ENCODE results near the gene OTOL1.
A peak's percentile ranks its signal among the peaks of the same experiment; 100 is the strongest.
"Not testable (repeated sequence)": the region's sequence is repeated elsewhere in the genome, so short reads cannot be mapped to it uniquely, and the experiment has no call there.

The OTOL1 gene

GRCh38 chr3:161496508-161496907 is at the start of gene OTOL1:
Gene OTOL1 (plus strand): TSS chr3:161496808. CDS start chr3:161496808, 0 bp downstream.
- DNase-seq, result no peak

- DNase-seq, result no peak
Observed at GRCh38 chr3:161449785-161450184, 46.8 kb upstream of the OTOL1 start.

- DNase-seq, result no peak
Observed at GRCh38 chr3:161452179-161452578, 44.4 kb upstream of the OTOL1 start.

GRCh38 chr3:161454615-161455014 is 42.0 kb upstream of the OTOL1 start:
- no peak for DNase-seq

GRCh38 chr3:161455962-161456361 is 40.6 kb upstream of the OTOL1 start:
- DNase-seq, result no peak

GRCh38 chr3:161462138-161462537 is 34.5 kb upstream of the OTOL1 start:
- no peak for DNase-seq

GRCh38 chr3:161471211-161471610 is 25.4 kb upstream of the OTOL1 start:
- no peak for DNase-seq

- DNase-seq, result no peak
Observed at GRCh38 chr3:161474139-161474538, 22.5 kb upstream of the OTOL1 start.

- no peak for DNase-seq
Observed at GRCh38 chr3:161474741-161475140, 21.9 kb upstream of the OTOL1 start.

GRCh38 chr3:161475206-161475605 is 21.4 kb upstream of the OTOL1 start:
- no peak for DNase-seq

- DNase-seq, result no peak
Observed at GRCh38 chr3:161475905-161476304, 20.7 kb upstream of the OTOL1 start.

- DNase-seq, result no peak
Observed at GRCh38 chr3:161484226-161484625, 12.4 kb upstream of the OTOL1 start.

GRCh38 chr3:161488284-161488683 is 8.3 kb upstream of the OTOL1 start:
- not testable (repeated sequence) for DNase-seq

- no peak for DNase-seq
Observed at GRCh38 chr3:161489395-161489794, 7.2 kb upstream of the OTOL1 start.

- not testable (repeated sequence) for DNase-seq
Observed at GRCh38 chr3:161490845-161491244, 5.8 kb upstream of the OTOL1 start.

- DNase-seq, result no peak
Observed at GRCh38 chr3:161498259-161498921, 1.8 kb downstream of the OTOL1 start.

GRCh38 chr3:161500068-161500796 is 3.6 kb downstream of the OTOL1 start:
- no peak for DNase-seq

GRCh38 chr3:161503271-161503670 is 6.7 kb downstream of the OTOL1 start:
- no peak for DNase-seq

GRCh38 chr3:161508852-161509477 is 12.4 kb downstream of the OTOL1 start:
- DNase-seq, result peak; percentile 39

- peak; percentile 17 for DNase-seq
Observed at GRCh38 chr3:161510510-161511260, 14.1 kb downstream of the OTOL1 start.

GRCh38 chr3:161523916-161524315 is 27.3 kb downstream of the OTOL1 start:
- no peak for DNase-seq

- no peak for DNase-seq
Observed at GRCh38 chr3:161531930-161532329, 35.3 kb downstream of the OTOL1 start.

GRCh38 chr3:161540594-161540993 is 44.0 kb downstream of the OTOL1 start:
- DNase-seq, result no peak
